HCT116 (cell line): ENCODE data around the gene SCAANT1.

Experiments used
- EZH2 ChIP-seq: fragments of 200-600 bp; sonication (generic); IDR thresholded peaks from 2 replicates; pipeline ENCODE4 v1.6.1; 2017; ENCODE audit warnings: antibody characterized with exemption, mixed run types
- TF ChIP-seq, protein P1 (sequence below), 3 experiments: fragments of 200-600 bp in 1 of 3; sonication (generic) in 1 of 3; IDR thresholded peaks in 2 of 3; conservative IDR thresholded peaks in 1 of 3; 2 replicates each; pipeline ENCODE4 v1.5.1; 2012 to 2017; ENCODE audit warnings: low read depth in 2 of 3, low read length in 2 of 3, antibody characterized with exemption in 1 of 3, borderline replicate concordance in 1 of 3, control low read depth in 1 of 3, mild to moderate bottlenecking in 1 of 3, mixed read lengths in 1 of 3, mixed run types in 1 of 3, moderate library complexity in 1 of 3; ENCODE audit not compliant: insufficient read depth in 1 of 3

GRCh38 chr3:63960048-63960711 is 48.0 kb upstream of the SCAANT1 start:
- TF ChIP-seq, protein P1, sequence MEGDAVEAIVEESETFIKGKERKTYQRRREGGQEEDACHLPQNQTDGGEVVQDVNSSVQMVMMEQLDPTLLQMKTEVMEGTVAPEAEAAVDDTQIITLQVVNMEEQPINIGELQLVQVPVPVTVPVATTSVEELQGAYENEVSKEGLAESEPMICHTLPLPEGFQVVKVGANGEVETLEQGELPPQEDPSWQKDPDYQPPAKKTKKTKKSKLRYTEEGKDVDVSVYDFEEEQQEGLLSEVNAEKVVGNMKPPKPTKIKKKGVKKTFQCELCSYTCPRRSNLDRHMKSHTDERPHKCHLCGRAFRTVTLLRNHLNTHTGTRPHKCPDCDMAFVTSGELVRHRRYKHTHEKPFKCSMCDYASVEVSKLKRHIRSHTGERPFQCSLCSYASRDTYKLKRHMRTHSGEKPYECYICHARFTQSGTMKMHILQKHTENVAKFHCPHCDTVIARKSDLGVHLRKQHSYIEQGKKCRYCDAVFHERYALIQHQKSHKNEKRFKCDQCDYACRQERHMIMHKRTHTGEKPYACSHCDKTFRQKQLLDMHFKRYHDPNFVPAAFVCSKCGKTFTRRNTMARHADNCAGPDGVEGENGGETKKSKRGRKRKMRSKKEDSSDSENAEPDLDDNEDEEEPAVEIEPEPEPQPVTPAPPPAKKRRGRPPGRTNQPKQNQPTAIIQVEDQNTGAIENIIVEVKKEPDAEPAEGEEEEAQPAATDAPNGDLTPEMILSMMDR (IDR thresholded peaks at IDR 0.05 in 2 of 3, conservative IDR thresholded peaks at IDR 0.05 in 1 of 3; ENCODE audit: borderline replicate concordance in 1 of 3, insufficient read depth in 1 of 3, low read depth in 2 of 3, low read length in 2 of 3), result no peak
- TF ChIP-seq EZH2, result no peak
